PC-3 (cell line): ENCODE data around the gene RNF217. TPM values are rescaled to one million over a fixed set of nuclear protein-coding genes. Genes with fewer than 3 reads are reported as not detected.

Source experiments
- ATAC-seq: fragments of 200-7000 bp; cut with Tn5 transposase; 2 replicates; pipeline ENCODE4 v1.9.1; 2020; ENCODE audit warnings: mild to moderate bottlenecking, moderate library complexity
- BruUV-seq: library from RNA; stranded (reverse); fragments of 400-500 nt; replicated peaks from 2 replicates; lab custom pipeline; 2021; lab: Mats Ljungman, UMichigan
- CTCF ChIA-PET: fragments of 300-600 bp; sonication (Branson Sonifier 250); formaldehyde crosslinking; loops from one replicate; lab custom pipeline; 2022; ENCODE audit warnings: antibody characterized with exemption; lab: Charles Lee
- POLR2A ChIA-PET: fragments of 300-600 bp; sonication (Branson Sonifier 250); formaldehyde crosslinking; loops from one replicate; lab custom pipeline; 2022; ENCODE audit warnings: antibody characterized with exemption; ENCODE audit not compliant: unreplicated experiment; lab: Charles Lee
- DNase-seq: peaks from one replicate; pipeline ENCODE4 v3.0.0-alpha.2; 2015
- H2AFZ ChIP-seq: fragments of 300-600 bp; sonication (generic); 2 replicates; pipeline ENCODE4 v1.6.0; 2016; ENCODE audit warnings: antibody characterized with exemption, low read length
- H3F3A ChIP-seq: fragments of 300-600 bp; sonication (generic); one replicate; pipeline ENCODE4 v1.6.0; 2017; ENCODE audit warnings: antibody characterized with exemption, low read length, control low read depth, mild to moderate bottlenecking; ENCODE audit not compliant: unreplicated experiment
- H3K27ac ChIP-seq: fragments of 300-600 bp; sonication (generic); 2 replicates; pipeline ENCODE4 v1.5.1; 2016; ENCODE audit warnings: mild to moderate bottlenecking, low read length
- H3K27me3 ChIP-seq: fragments of 300-600 bp; sonication (generic); 2 replicates; pipeline ENCODE4 v1.6.1; 2016; ENCODE audit warnings: low read length, mixed read lengths
- H3K36me3 ChIP-seq: fragments of 300-600 bp; sonication (generic); 2 replicates; pipeline ENCODE4 v1.6.1; 2016; ENCODE audit warnings: low read depth, mixed run types, low read length, mixed read lengths
- H3K4me1 ChIP-seq: fragments of 300-600 bp; sonication (generic); 2 replicates; pipeline ENCODE4 v1.5.1; 2016; ENCODE audit warnings: low read length; ENCODE audit not compliant: insufficient read depth
- H3K4me2 ChIP-seq: fragments of 300-600 bp; sonication (generic); 2 replicates; pipeline ENCODE4 v1.6.0; 2016; ENCODE audit warnings: low read length
- H3K4me3 ChIP-seq: fragments of 300-600 bp; sonication (generic); 2 replicates; pipeline ENCODE4 v1.5.1; 2016; ENCODE audit warnings: mild to moderate bottlenecking, low read length, mixed read lengths
- H3K79me2 ChIP-seq: fragments of 300-600 bp; sonication (generic); 2 replicates; pipeline ENCODE4 v1.6.1; 2017; ENCODE audit warnings: low read length, mixed read lengths
- H3K9ac ChIP-seq: fragments of 300-600 bp; sonication (generic); 2 replicates; pipeline ENCODE4 v1.6.0; 2016; ENCODE audit warnings: mild to moderate bottlenecking, low read length
- H3K9me2 ChIP-seq: fragments of 300-600 bp; sonication (generic); replicated peaks from 2 replicates; pipeline ENCODE4 v1.6.1; 2016; ENCODE audit warnings: mixed run types, low read length, mixed read lengths
- H3K9me3 ChIP-seq: fragments of 300-600 bp; sonication (generic); 2 replicates; pipeline ENCODE4 v1.6.1; 2016; ENCODE audit warnings: low read length, mixed read lengths
- H4K20me1 ChIP-seq: fragments of 300-600 bp; sonication (generic); 2 replicates; pipeline ENCODE4 v1.6.1; 2016; ENCODE audit warnings: low read length, mixed read lengths
- EZH2 ChIP-seq: fragments of 300-600 bp; sonication (generic); IDR thresholded peaks from one replicate; pipeline ENCODE4 v1.6.1; 2017; ENCODE audit warnings: antibody characterized with exemption, mild to moderate bottlenecking, low read length; ENCODE audit not compliant: unreplicated experiment
- EZH2phosphoT487 ChIP-seq: fragments of 300-600 bp; sonication (generic); IDR thresholded peaks from 2 replicates; pipeline ENCODE4 v1.6.1; 2018; ENCODE audit warnings: mild to moderate bottlenecking, antibody characterized with exemption, low read length, borderline replicate concordance
- intact Hi-C: fragments of 100-400 bp; cut with micrococcal nuclease; formaldehyde crosslinking; loops from 2 replicates; pipeline ENCODE4 v1.9.0; 2023
- total RNA-seq: library from RNA; depleted of rRNA; stranded (reverse); fragments of >200 nt; gene quantifications from 2 replicates; pipeline ENCODE4 v1.2.3, GENCODE V29; 2014
- TF ChIP-seq, protein P1 (sequence below): fragments of 300-600 bp; sonication (generic); conservative IDR thresholded peaks from 2 replicates; pipeline ENCODE4 v1.5.1; 2017; ENCODE audit warnings: antibody characterized with exemption, low read depth, mild to moderate bottlenecking, low read length

Gene RNF217
- total RNA-seq, 1 experiment from 2014 or later: 7.7 TPM

DNA sequence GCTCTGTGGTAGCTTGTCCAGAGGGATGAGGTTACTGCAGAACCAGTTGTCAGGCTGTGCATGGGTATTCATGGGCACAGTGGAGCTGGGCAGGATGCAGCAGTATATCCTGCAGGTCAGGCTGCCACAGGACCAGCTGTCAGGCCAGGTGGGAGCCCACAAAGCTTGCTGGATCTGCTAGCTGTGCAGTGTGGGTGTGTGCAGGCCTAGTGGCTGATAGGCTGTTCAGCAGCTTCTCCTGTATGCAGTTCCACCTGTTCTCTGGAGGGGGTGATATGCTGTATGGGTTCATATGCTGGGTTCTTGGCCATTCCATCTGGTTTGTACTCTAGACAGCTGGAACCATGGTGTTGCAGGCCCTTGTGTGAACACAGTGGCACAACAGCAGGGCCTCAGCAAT lies 150.7 kb downstream of the RNF217 start:
- Histone ChIP-seq H2AFZ (no peak overlapping the region), H3F3A (no peaks in the 10 kb centered on the region), H3K4me1 (no peaks in the 10 kb centered on the region), H3K9me3 (peaks cover 9% of the 10 kb centered on the region; the same call in 1 of the 2 replicates), H3K79me2 (no peaks in the 10 kb centered on the region), H3K4me3 (no peak overlapping the region), H3K27me3 (no peaks in the 10 kb centered on the region), H3K27ac (no peak overlapping the region), H3K4me2 (no peak overlapping the region), H3K9me2 (no peaks in the 10 kb centered on the region), H3K36me3 (no peaks in the 10 kb centered on the region), H4K20me1 (no peaks in the 10 kb centered on the region), H3K9ac (no peak overlapping the region)
- POLR2A ChIA-PET: no interaction called here
- TF ChIP-seq EZH2phosphoT487 (no peak), EZH2 (no peak)
- TF ChIP-seq, protein P1, sequence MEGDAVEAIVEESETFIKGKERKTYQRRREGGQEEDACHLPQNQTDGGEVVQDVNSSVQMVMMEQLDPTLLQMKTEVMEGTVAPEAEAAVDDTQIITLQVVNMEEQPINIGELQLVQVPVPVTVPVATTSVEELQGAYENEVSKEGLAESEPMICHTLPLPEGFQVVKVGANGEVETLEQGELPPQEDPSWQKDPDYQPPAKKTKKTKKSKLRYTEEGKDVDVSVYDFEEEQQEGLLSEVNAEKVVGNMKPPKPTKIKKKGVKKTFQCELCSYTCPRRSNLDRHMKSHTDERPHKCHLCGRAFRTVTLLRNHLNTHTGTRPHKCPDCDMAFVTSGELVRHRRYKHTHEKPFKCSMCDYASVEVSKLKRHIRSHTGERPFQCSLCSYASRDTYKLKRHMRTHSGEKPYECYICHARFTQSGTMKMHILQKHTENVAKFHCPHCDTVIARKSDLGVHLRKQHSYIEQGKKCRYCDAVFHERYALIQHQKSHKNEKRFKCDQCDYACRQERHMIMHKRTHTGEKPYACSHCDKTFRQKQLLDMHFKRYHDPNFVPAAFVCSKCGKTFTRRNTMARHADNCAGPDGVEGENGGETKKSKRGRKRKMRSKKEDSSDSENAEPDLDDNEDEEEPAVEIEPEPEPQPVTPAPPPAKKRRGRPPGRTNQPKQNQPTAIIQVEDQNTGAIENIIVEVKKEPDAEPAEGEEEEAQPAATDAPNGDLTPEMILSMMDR: no peak
- ATAC-seq (no peak), DNase-seq (no peak)
- CTCF ChIA-PET: no interaction called here
- no TSS peak for BruUV-seq
- intact Hi-C loops: no loop called here

GRCh38 chr6:125114248-125114858 lies 152.1 kb downstream of the RNF217 start:
- Histone ChIP-seq H3K4me3 (no peak overlapping the region), H3K36me3 (no peaks in the 10 kb centered on the region), H3K9me2 (no peaks in the 10 kb centered on the region), H3K27me3 (no peaks in the 10 kb centered on the region), H3K9ac (no peak overlapping the region), H3K79me2 (no peaks in the 10 kb centered on the region), H3K4me2 (no peak overlapping the region), H3K27ac (no peak overlapping the region), H3K4me1 (no peaks in the 10 kb centered on the region), H3K9me3 (peaks cover 6% of the 10 kb centered on the region; the same call in 1 of the 2 replicates), H3F3A (no peaks in the 10 kb centered on the region), H2AFZ (no peak overlapping the region), H4K20me1 (no peaks in the 10 kb centered on the region)
- no peak for ATAC-seq
- ChIA-PET CTCF (interaction anchor here (1.0 kb wide), 2 partner anchors 153 to 244 kb away, joined by 3 to 7 read pairs; no protein-coding TSS in a partner anchor), POLR2A (no interaction called here)
- intact Hi-C loops: loop anchor here (1.0 to 2.0 kb wide), 2 partner anchors 152 to 244 kb away; partner anchors contain the start of gene RNF217
- BruUV-seq: no TSS peak
- no peak for TF ChIP-seq EZH2
- no peak for TF ChIP-seq EZH2phosphoT487
- TF ChIP-seq, protein P1: peak; percentile 84
- DNase-seq: peak; percentile 74

DNA sequence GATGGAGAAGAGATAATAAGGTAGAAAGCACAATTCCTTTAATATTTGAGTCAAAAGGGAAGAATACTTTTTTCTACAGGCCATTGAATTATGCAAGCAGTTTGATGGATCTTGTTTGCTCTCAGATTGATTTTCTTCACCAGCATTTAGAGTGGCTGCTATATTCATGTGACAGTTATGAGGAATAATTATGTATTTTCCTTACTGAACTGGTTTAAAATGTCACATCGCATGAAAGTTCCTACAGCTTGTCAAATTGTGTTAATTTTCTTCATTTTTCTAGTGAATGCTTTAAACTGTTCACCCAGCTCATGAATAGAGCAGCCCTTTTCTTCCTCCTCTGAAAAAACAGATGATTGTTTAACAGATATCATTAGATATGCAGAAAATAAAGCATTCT lies 153.9 kb downstream of the RNF217 start:
- intact Hi-C loops: no loop called here
- no peaks in the 10 kb centered on the region for H3K79me2 ChIP-seq
- no peak overlapping the region for H3K4me3 ChIP-seq
- ATAC-seq (no peak), DNase-seq (no peak)
- no peaks in the 10 kb centered on the region for H4K20me1 ChIP-seq
- no peak overlapping the region for H3K9ac ChIP-seq
- no peak overlapping the region for H3K27ac ChIP-seq
- BruUV-seq: no TSS peak
- no peaks in the 10 kb centered on the region for H3K27me3 ChIP-seq
- no peaks in the 10 kb centered on the region for H3K9me2 ChIP-seq
- H3K36me3 ChIP-seq: no peaks in the 10 kb centered on the region
- no peak overlapping the region for H2AFZ ChIP-seq
- H3K9me3 ChIP-seq: 0 out of 2 replicates have a peak, but pooled peaks cover 4% of the 10 kb centered on the region
- no peaks in the 10 kb centered on the region for H3F3A ChIP-seq
- H3K4me2 ChIP-seq: no peak overlapping the region
- ChIA-PET POLR2A (no interaction called here), CTCF (no interaction called here)
- TF ChIP-seq, protein P1: no peak
- TF ChIP-seq EZH2phosphoT487 (no peak), EZH2 (no peak)
- H3K4me1 ChIP-seq: no peaks in the 10 kb centered on the region
